Kidney (tissue), 14 donors: Measurements from ENCODE around the gene RPTOR. TPM values are rescaled to one million over a fixed set of nuclear protein-coding genes. Genes with fewer than 3 reads are reported as not detected.
"Not testable (repeated sequence)": the region's sequence is repeated elsewhere in the genome, so short reads cannot be mapped to it uniquely, and the experiment has no call there.

ENCODE experiments used
- DNase-seq, 5 donors: peaks; one replicate each; pipeline ENCODE4 v3.0.0-alpha.2; 2013 to 2020
- FAIRE-seq: peaks from 2 replicates; lab custom pipeline; 2012; peaks lifted over from hg19 to GRCh38; lab: Jason Lieb, UNC
- H3K27ac ChIP-seq, 2 donors: one replicate each; pipeline ENCODE4 v1.7.0; 2013; ENCODE audit warnings: low read depth in 2 of 2, low read length in 2 of 2, inconsistent platforms in 1 of 2
- H3K27me3 ChIP-seq: one replicate; pipeline ENCODE4 v1.7.1; 2013; ENCODE audit warnings: low read length, inconsistent platforms; ENCODE audit not compliant: control insufficient read depth, insufficient read depth
- H3K36me3 ChIP-seq, 3 donors: one replicate each; pipeline versions ENCODE4 v1.7.0 to v1.7.1; 2013; ENCODE audit warnings: low read length in 3 of 3, control low read depth in 1 of 3, inconsistent platforms in 1 of 3; ENCODE audit not compliant: insufficient read depth in 3 of 3, control insufficient read depth in 2 of 3
- H3K4me1 ChIP-seq, 3 donors: one replicate each; pipeline versions ENCODE4 v1.7.0 to v1.7.1; 2013; ENCODE audit warnings: low read length in 3 of 3, inconsistent platforms in 1 of 3, low read depth in 1 of 3; ENCODE audit not compliant: control insufficient read depth in 2 of 3, insufficient read depth in 2 of 3
- H3K4me3 ChIP-seq, 3 donors: one replicate each; pipeline versions ENCODE4 v1.7.0 to v1.8.1; 2013; ENCODE audit warnings: low read length in 3 of 3, control low read depth in 1 of 3, inconsistent platforms in 1 of 3
- H3K9ac ChIP-seq, 3 donors: one replicate each; pipeline versions ENCODE4 v1.7.0 to v1.7.1; 2013; ENCODE audit warnings: low read length in 3 of 3, control low read depth in 1 of 3, inconsistent platforms in 1 of 3
- H3K9me3 ChIP-seq, 3 donors: one replicate each; pipeline versions ENCODE4 v1.7.0 to v1.7.1; 2013; ENCODE audit warnings: low read length in 3 of 3, control low read depth in 1 of 3, inconsistent platforms in 1 of 3; ENCODE audit not compliant: control insufficient read depth in 2 of 3, insufficient read depth in 1 of 3
- CTCF ChIP-seq: IDR thresholded peaks from 3 replicates; pipeline ENCODE4 v1.5.1; 2012; ENCODE audit warnings: mild to moderate bottlenecking, moderate library complexity, borderline replicate concordance; ENCODE audit not compliant: insufficient read depth; ENCODE audit errors: extremely low read depth
- intact Hi-C: fragments of 100-400 bp; cut with DNase I; formaldehyde crosslinking; loops from one replicate; pipeline ENCODE4 v1.11.1; 2022
- polyA plus RNA-seq: library from polyadenylated mRNA; stranded (reverse); fragments of 350-450 nt; fragmentation: Illumina TruSeq; extraction: RNeasy Lipid Tissue Mini Kit (QIAGEN cat#74804); gene quantifications from one replicate; pipeline ENCODE4 v1.2.3, GENCODE V29; 2014; ENCODE audit warnings: low read depth, low replicate concordance; ENCODE audit not compliant: insufficient read depth
- total RNA-seq: library from RNA; stranded (reverse); fragmentation: NEBNext Ultra II Directional; extraction: Animal tissue kit (Norgen Biotek cat#: 25700); gene quantifications from one replicate; pipeline ENCODE4 v1.2.1, GENCODE V29; 2021
- donor health status: control.
- donor health status: control.
- donor health status: control.
- donor health status: control.
- donor health status: control.
- donor health status: DM: yes; HTN: yes; CAD: no.
- donor health status: Normal renal cell carcinoma (clear cell type).

RPTOR gene
- total and polyA plus RNA-seq, 2 donors from 2014 or later: 5.5 to 37.6 TPM

GRCh38 chr17:80531400-80531799, 13.2 kb upstream of the RPTOR start:
- DNase-seq (no peak), FAIRE-seq (no peak)
- intact Hi-C loops: no loop called here
- H3K4me1 ChIP-seq: no peaks in the 10 kb centered on the region
- H3K9me3 ChIP-seq: no peaks in the 10 kb centered on the region
- no peak overlapping the region for H3K9ac ChIP-seq
- no peak overlapping the region for H3K27ac ChIP-seq
- H3K27me3 ChIP-seq: no peaks in the 10 kb centered on the region
- H3K4me3 ChIP-seq: no peak overlapping the region
- H3K36me3 ChIP-seq: no peaks in the 10 kb centered on the region
- no peak for TF ChIP-seq CTCF

GRCh38 chr17:80537386-80537785, 7.3 kb upstream of the RPTOR start:
- not testable (repeated sequence) for H3K36me3 ChIP-seq, FAIRE-seq

GRCh38 chr17:80538484-80538883, 6.2 kb upstream of the RPTOR start:
- DNase-seq: no peak
- Histone ChIP-seq H3K9me3 (no peaks in the 10 kb centered on the region), H3K4me3 (no peak overlapping the region), H3K27me3 (peaks cover 2% of the 10 kb centered on the region), H3K36me3 (no peaks in the 10 kb centered on the region), H3K9ac (no peak overlapping the region), H3K4me1 (no peaks in the 10 kb centered on the region), H3K27ac (no peak overlapping the region)
- intact Hi-C loops: no loop called here
- TF ChIP-seq CTCF: no peak
- FAIRE-seq: no peak

More at GRCh38 chr17:80537386-80537785, 7.3 kb upstream of the RPTOR start:
- H3K4me1 ChIP-seq, H3K4me3 ChIP-seq, H3K9me3 ChIP-seq, H3K27ac ChIP-seq, H3K27me3 ChIP-seq, DNase-seq, H3K9ac ChIP-seq, intact Hi-C loops: not testable (repeated sequence)

- DNase-seq: peak in 2 of 5 donors; percentile 22 to 29
- Histone ChIP-seq H3K4me3 (no peak overlapping the region), H3K4me1 (no peaks in the 10 kb centered on the region), H3K9me3 (no peaks in the 10 kb centered on the region), H3K9ac (no peak overlapping the region), H3K36me3 (no peaks in the 10 kb centered on the region), H3K27me3 (peaks cover 2% of the 10 kb centered on the region), H3K27ac (no peak overlapping the region)
- intact Hi-C loops: no loop called here
- FAIRE-seq: no peak
- TF ChIP-seq CTCF: no peak
These were observed 5.5 kb upstream of the RPTOR start for GRCh38 chr17:80539022-80539641.
